Kidney (tissue), 14 donors: ENCODE data around the gene C1orf174. TPM values are rescaled to one million over a fixed set of nuclear protein-coding genes. Genes with fewer than 3 reads are reported as not detected.

Source experiments
- DNase-seq, 5 donors: peaks; one replicate each; pipeline ENCODE4 v3.0.0-alpha.2; 2013 to 2020
- FAIRE-seq: peaks from 2 replicates; lab custom pipeline; 2012; peaks lifted over from hg19 to GRCh38; lab: Jason Lieb, UNC
- H3K27ac ChIP-seq, 2 donors: one replicate each; pipeline ENCODE4 v1.7.0; 2013; ENCODE audit warnings: low read depth in 2 of 2, low read length in 2 of 2, inconsistent platforms in 1 of 2
- H3K27me3 ChIP-seq: one replicate; pipeline ENCODE4 v1.7.1; 2013; ENCODE audit warnings: low read length, inconsistent platforms; ENCODE audit not compliant: control insufficient read depth, insufficient read depth
- H3K36me3 ChIP-seq, 3 donors: one replicate each; pipeline versions ENCODE4 v1.7.0 to v1.7.1; 2013; ENCODE audit warnings: low read length in 3 of 3, control low read depth in 1 of 3, inconsistent platforms in 1 of 3; ENCODE audit not compliant: insufficient read depth in 3 of 3, control insufficient read depth in 2 of 3
- H3K4me1 ChIP-seq, 3 donors: one replicate each; pipeline versions ENCODE4 v1.7.0 to v1.7.1; 2013; ENCODE audit warnings: low read length in 3 of 3, inconsistent platforms in 1 of 3, low read depth in 1 of 3; ENCODE audit not compliant: control insufficient read depth in 2 of 3, insufficient read depth in 2 of 3
- H3K4me3 ChIP-seq, 3 donors: one replicate each; pipeline versions ENCODE4 v1.7.0 to v1.8.1; 2013; ENCODE audit warnings: low read length in 3 of 3, control low read depth in 1 of 3, inconsistent platforms in 1 of 3
- H3K9ac ChIP-seq, 3 donors: one replicate each; pipeline versions ENCODE4 v1.7.0 to v1.7.1; 2013; ENCODE audit warnings: low read length in 3 of 3, control low read depth in 1 of 3, inconsistent platforms in 1 of 3
- H3K9me3 ChIP-seq, 3 donors: one replicate each; pipeline versions ENCODE4 v1.7.0 to v1.7.1; 2013; ENCODE audit warnings: low read length in 3 of 3, control low read depth in 1 of 3, inconsistent platforms in 1 of 3; ENCODE audit not compliant: control insufficient read depth in 2 of 3, insufficient read depth in 1 of 3
- CTCF ChIP-seq: IDR thresholded peaks from 3 replicates; pipeline ENCODE4 v1.5.1; 2012; ENCODE audit warnings: mild to moderate bottlenecking, moderate library complexity, borderline replicate concordance; ENCODE audit not compliant: insufficient read depth; ENCODE audit errors: extremely low read depth
- intact Hi-C: fragments of 100-400 bp; cut with DNase I; formaldehyde crosslinking; loops from one replicate; pipeline ENCODE4 v1.11.1; 2022
- polyA plus RNA-seq: library from polyadenylated mRNA; stranded (reverse); fragments of 350-450 nt; fragmentation: Illumina TruSeq; extraction: RNeasy Lipid Tissue Mini Kit (QIAGEN cat#74804); gene quantifications from one replicate; pipeline ENCODE4 v1.2.3, GENCODE V29; 2014; ENCODE audit warnings: low read depth, low replicate concordance; ENCODE audit not compliant: insufficient read depth
- total RNA-seq: library from RNA; stranded (reverse); fragmentation: NEBNext Ultra II Directional; extraction: Animal tissue kit (Norgen Biotek cat#: 25700); gene quantifications from one replicate; pipeline ENCODE4 v1.2.1, GENCODE V29; 2021
- donor health status: control.
- donor health status: control.
- donor health status: control.
- donor health status: control.
- donor health status: control.
- donor health status: DM: yes; HTN: yes; CAD: no.
- donor health status: Normal renal cell carcinoma (clear cell type).

Gene C1orf174
- total and polyA plus RNA-seq, 2 donors from 2014 or later, result 15.9 to 16.8 TPM

- H3K9me3 ChIP-seq, result peaks cover 0 to 11% (median 3%) of the 10 kb centered on the region in 3 donors
- peaks cover 2 to 20% (median 12%) of the 10 kb centered on the region in 3 donors for H3K36me3 ChIP-seq
- DNase-seq, result no peak
- peaks cover 0 to 3% (median 0%) of the 10 kb centered on the region in 3 donors for H3K4me1 ChIP-seq
- no peaks in the 10 kb centered on the region for H3K27me3 ChIP-seq
- H3K9ac ChIP-seq, result no peak overlapping the region
- no peak overlapping the region for H3K4me3 ChIP-seq
- intact Hi-C loops, result no loop called here
- FAIRE-seq, result no peak
- no peak overlapping the region for H3K27ac ChIP-seq
- no peak for TF ChIP-seq CTCF
Observed at GRCh38 chr1:3879099-3879498, 21.0 kb downstream of the C1orf174 start.

GRCh38 chr1:3876716-3877115 lies 23.4 kb downstream of the C1orf174 start:
- H3K27ac ChIP-seq, result no peak overlapping the region
- TF ChIP-seq CTCF, result no peak
- no peak overlapping the region for H3K4me3 ChIP-seq
- intact Hi-C loops, result no loop called here
- no peaks in the 10 kb centered on the region for H3K27me3 ChIP-seq
- peaks cover 0 to 11% (median 3%) of the 10 kb centered on the region in 3 donors for H3K9me3 ChIP-seq
- H3K9ac ChIP-seq, result no peak overlapping the region
- H3K4me1 ChIP-seq, result peaks cover 0 to 3% (median 0%) of the 10 kb centered on the region in 3 donors
- FAIRE-seq (no peak), DNase-seq (no peak)
- peaks cover 2 to 28% (median 12%) of the 10 kb centered on the region in 3 donors for H3K36me3 ChIP-seq

- TF ChIP-seq CTCF, result no peak
- no peaks in the 10 kb centered on the region for H3K27me3 ChIP-seq
- FAIRE-seq (no peak), DNase-seq (no peak)
- intact Hi-C loops, result no loop called here
- H3K9me3 ChIP-seq, result peaks cover 0 to 11% (median 3%) of the 10 kb centered on the region in 3 donors
- no peak overlapping the region for H3K27ac ChIP-seq
- no peak overlapping the region for H3K9ac ChIP-seq
- H3K4me1 ChIP-seq, result no peaks in the 10 kb centered on the region
- H3K4me3 ChIP-seq, result no peak overlapping the region
- H3K36me3 ChIP-seq, result peaks cover 2 to 37% (median 18%) of the 10 kb centered on the region in 3 donors
Observed at GRCh38 chr1:3874736-3875135, 25.3 kb downstream of the C1orf174 start.

- FAIRE-seq, result no peak
- H3K4me3 ChIP-seq, result no peak overlapping the region
- intact Hi-C loops, result no loop called here
- peaks cover 2 to 49% (median 17%) of the 10 kb centered on the region in 3 donors for H3K36me3 ChIP-seq
- no peak for DNase-seq
- H3K4me1 ChIP-seq, result no peaks in the 10 kb centered on the region
- TF ChIP-seq CTCF, result no peak
- no peaks in the 10 kb centered on the region for H3K9me3 ChIP-seq
- no peak overlapping the region for H3K9ac ChIP-seq
- H3K27ac ChIP-seq, result no peak overlapping the region
- H3K27me3 ChIP-seq, result no peaks in the 10 kb centered on the region
Observed at GRCh38 chr1:3872546-3872945, 27.5 kb downstream of the C1orf174 start.
